B cell (primary cell): ENCODE measurements around the gene TSFM. TPM values are rescaled to one million over a fixed set of nuclear protein-coding genes. Genes with fewer than 3 reads are reported as not detected.

Experiments used
- ATAC-seq: fragments of 200-7000 bp; cut with Tn5 transposase; one replicate; pipeline ENCODE4 v1.10.0; 2021; ENCODE audit warnings: low read depth, mild to moderate bottlenecking, moderate number of reproducible peaks, moderate library complexity
- CTCF ChIA-PET: fragments of 350-600 bp; sonication (Branson Sonifier 250); formaldehyde crosslinking; loops from one replicate; lab custom pipeline; 2021; ENCODE audit warnings: antibody characterized with exemption, inconsistent platforms; lab: Charles Lee
- POLR2A ChIA-PET: fragments of 350-600 bp; sonication (Branson Sonifier 250); formaldehyde crosslinking; loops from one replicate; lab custom pipeline; 2021; ENCODE audit warnings: antibody characterized with exemption; lab: Charles Lee
- DNase-seq: peaks from one replicate; pipeline ENCODE4 v3.0.0; 2013
- H2AFZ ChIP-seq: 2 replicates; pipeline ENCODE4 v1.6.1; 2012; ENCODE audit warnings: mild to moderate bottlenecking, low read depth, low read length; ENCODE audit not compliant: insufficient read depth, poor library complexity, severe bottlenecking
- H3K27ac ChIP-seq, 2 donors: 1 replicate in 1 of 2; 2 replicates in 1 of 2; pipeline ENCODE4 v1.5.1; 2012 to 2013; ENCODE audit warnings: low read length in 2 of 2, mild to moderate bottlenecking in 2 of 2, moderate library complexity in 1 of 2
- H3K27me3 ChIP-seq, 4 experiments: fragments of 200-600 bp in 1 of 4; sonication (generic) in 1 of 4; replicated peaks in 1 of 4; 1 replicate in 2 of 4; 2 replicates in 2 of 4; pipeline versions ENCODE4 v1.6.1 to v1.7.0; 2013 to 2016; ENCODE audit warnings: low read length in 3 of 4, mild to moderate bottlenecking in 2 of 4, mixed read lengths in 1 of 4, moderate library complexity in 1 of 4; ENCODE audit not compliant: insufficient read depth in 4 of 4, control insufficient read depth in 3 of 4; ENCODE audit errors: control extremely low read depth in 1 of 4
- H3K36me3 ChIP-seq, 2 experiments: replicated peaks in 1 of 2; 1 replicate in 1 of 2; 2 replicates in 1 of 2; pipeline versions ENCODE4 v1.6.1 to v1.7.1; 2013; ENCODE audit warnings: low read length in 1 of 2; ENCODE audit not compliant: insufficient read depth in 2 of 2, control insufficient read depth in 1 of 2; ENCODE audit errors: control extremely low read depth in 1 of 2, extremely low read depth in 1 of 2
- H3K4me1 ChIP-seq, 2 donors: fragments of 200-600 bp in 1 of 2; sonication (generic) in 1 of 2; 1 replicate in 1 of 2; 2 replicates in 1 of 2; pipeline versions ENCODE4 v1.5.1 to v1.6.1; 2013 to 2017; ENCODE audit warnings: low read length in 2 of 2; ENCODE audit not compliant: control insufficient read depth in 2 of 2, insufficient read depth in 2 of 2
- H3K4me2 ChIP-seq: replicated peaks from 2 replicates; pipeline ENCODE3; 2012; ENCODE audit warnings: mild to moderate bottlenecking, low read depth, low read length; ENCODE audit not compliant: poor library complexity, severe bottlenecking
- H3K4me3 ChIP-seq, 5 experiments: fragments of 200-600 bp in 1 of 5; sonication (generic) in 1 of 5; 1 replicate in 3 of 5; 2 replicates in 2 of 5; pipeline versions ENCODE4 v1.5.1 to v1.7.0; 2011 to 2016; ENCODE audit warnings: low read length in 4 of 5, mild to moderate bottlenecking in 4 of 5, low read depth in 2 of 5, control low read depth in 1 of 5, moderate library complexity in 1 of 5; ENCODE audit not compliant: insufficient read depth in 1 of 5; ENCODE audit errors: control extremely low read depth in 1 of 5, extremely low read depth in 1 of 5
- H3K79me2 ChIP-seq: fragments of 200-600 bp; sonication (generic); one replicate; pipeline ENCODE4 v1.6.0; 2016; ENCODE audit warnings: low read length; ENCODE audit not compliant: control insufficient read depth, insufficient read depth
- H3K9ac ChIP-seq: fragments of 200-600 bp; sonication (generic); 2 replicates; pipeline ENCODE4 v1.6.1; 2017; ENCODE audit warnings: mild to moderate bottlenecking, low read length, moderate library complexity
- H3K9me3 ChIP-seq, 3 donors: one replicate each; pipeline versions ENCODE4 v1.6.1 to v1.7.1; 2013; ENCODE audit warnings: low read length in 2 of 3; ENCODE audit not compliant: control insufficient read depth in 2 of 3, insufficient read depth in 1 of 3; ENCODE audit errors: control extremely low read depth in 1 of 3
- H4K20me1 ChIP-seq: 2 replicates; pipeline ENCODE4 v1.6.0; 2012; ENCODE audit warnings: mild to moderate bottlenecking, low read length; ENCODE audit not compliant: insufficient read depth, control insufficient read depth, poor library complexity, severe bottlenecking
- H3K27ac Mint-ChIP-seq: one replicate; pipeline ENCODE4 v1.8.0; 2021; ENCODE audit warnings: mixed read lengths
- H3K27me3 Mint-ChIP-seq: one replicate; pipeline ENCODE4 v1.8.0; 2021; ENCODE audit warnings: mixed read lengths
- H3K4me1 Mint-ChIP-seq: one replicate; pipeline ENCODE4 v1.8.0; 2021; ENCODE audit warnings: mixed read lengths
- H3K4me3 Mint-ChIP-seq: one replicate; pipeline ENCODE4 v1.8.0; 2021; ENCODE audit warnings: mixed read lengths
- H3K9me3 Mint-ChIP-seq: one replicate; pipeline ENCODE4 v1.8.0; 2022; ENCODE audit warnings: mixed read lengths; ENCODE audit not compliant: insufficient read depth
- EZH2 ChIP-seq: IDR thresholded peaks from 2 replicates; pipeline ENCODE4 v1.6.1; 2012; ENCODE audit warnings: borderline replicate concordance, low read depth, mild to moderate bottlenecking, moderate library complexity, low read length; ENCODE audit not compliant: insufficient read depth, poor library complexity, severe bottlenecking
- WGBS: methylation state at CpG from one replicate; pipeline ENCODE4 v1.1.5; 2013; ENCODE audit warnings: missing lambda C conversion rate; ENCODE audit not compliant: insufficient coverage; 5-methylcytosine and 5-hydroxymethylcytosine counted together
- intact Hi-C: fragments of 100-400 bp; cut with micrococcal nuclease; formaldehyde crosslinking; loops from one replicate; pipeline ENCODE4 v1.10.0; 2022
- polyA plus RNA-seq: library from polyadenylated mRNA; depleted of rRNA; stranded (reverse); fragments of >200 nt; gene quantifications from 2 replicates; pipeline ENCODE4 v1.2.3, GENCODE V29; 2012
- total RNA-seq, 2 donors: library from RNA; stranded (reverse); fragments of 120-200 nt in 1 of 2; gene quantifications; 1 replicate in 1 of 2; 2 replicates in 1 of 2; pipeline versions ENCODE4 v1.2.3 to v1.2.4, GENCODE V29; 2013 to 2022
- TF ChIP-seq, protein P1 (sequence below): fragments of 200-600 bp; IDR thresholded peaks from one replicate; pipeline ENCODE4 v1.8.0; 2022; ENCODE audit warnings: antibody characterized with exemption, mild to moderate bottlenecking

The TSFM gene
- total and polyA plus RNA-seq, 2 donors (not counting 1 experiment from before 2014, with no cell fraction given), result 5.6 to 20.9 TPM

- Histone ChIP-seq H3K9me3 (no peaks in the 10 kb centered on the region), H3K27me3 (no peaks in the 10 kb centered on the region), H3K4me1 (no peaks in the 10 kb centered on the region), H4K20me1 (no peaks in the 10 kb centered on the region), H3K4me2 (no peak overlapping the region), H3K27ac (no peak overlapping the region), H3K9ac (no peak overlapping the region), H3K79me2 (no peaks in the 10 kb centered on the region), H3K36me3 (peaks cover 0 to 29% of the 10 kb centered on the region in 2 experiments), H2AFZ (no peak overlapping the region), H3K4me3 (no peak overlapping the region)
- POLR2A ChIA-PET, result no interaction called here
- no peak overlapping the region for H3K27ac Mint-ChIP-seq
- CTCF ChIA-PET, result interaction anchor here (0.7 to 9.6 kb wide), 19 partner anchors 9 to 106 kb away, joined by 3 to 121 read pairs (median 5); partner anchors contain the start of genes AVIL and TSFM
- no peaks in the 10 kb centered on the region for H3K4me1 Mint-ChIP-seq
- DNase-seq, result peak; percentile 45
- 89% methylated on average over 4 of the region's 9 CpGs for WGBS
- H3K27me3 Mint-ChIP-seq, result no peaks in the 10 kb centered on the region
- intact Hi-C loops, result loop anchor here (1.0 kb wide), 1 partner anchor 102 kb away; no protein-coding TSS in a partner anchor
- peak; percentile 39 for ATAC-seq
- TF ChIP-seq EZH2, result no peak
- TF ChIP-seq, protein P1, sequence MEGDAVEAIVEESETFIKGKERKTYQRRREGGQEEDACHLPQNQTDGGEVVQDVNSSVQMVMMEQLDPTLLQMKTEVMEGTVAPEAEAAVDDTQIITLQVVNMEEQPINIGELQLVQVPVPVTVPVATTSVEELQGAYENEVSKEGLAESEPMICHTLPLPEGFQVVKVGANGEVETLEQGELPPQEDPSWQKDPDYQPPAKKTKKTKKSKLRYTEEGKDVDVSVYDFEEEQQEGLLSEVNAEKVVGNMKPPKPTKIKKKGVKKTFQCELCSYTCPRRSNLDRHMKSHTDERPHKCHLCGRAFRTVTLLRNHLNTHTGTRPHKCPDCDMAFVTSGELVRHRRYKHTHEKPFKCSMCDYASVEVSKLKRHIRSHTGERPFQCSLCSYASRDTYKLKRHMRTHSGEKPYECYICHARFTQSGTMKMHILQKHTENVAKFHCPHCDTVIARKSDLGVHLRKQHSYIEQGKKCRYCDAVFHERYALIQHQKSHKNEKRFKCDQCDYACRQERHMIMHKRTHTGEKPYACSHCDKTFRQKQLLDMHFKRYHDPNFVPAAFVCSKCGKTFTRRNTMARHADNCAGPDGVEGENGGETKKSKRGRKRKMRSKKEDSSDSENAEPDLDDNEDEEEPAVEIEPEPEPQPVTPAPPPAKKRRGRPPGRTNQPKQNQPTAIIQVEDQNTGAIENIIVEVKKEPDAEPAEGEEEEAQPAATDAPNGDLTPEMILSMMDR, result peak; percentile 78
- H3K9me3 Mint-ChIP-seq, result no peaks in the 10 kb centered on the region
- H3K4me3 Mint-ChIP-seq, result no peak overlapping the region
Observed at GRCh38 chr12:57803319-57803893, 20.8 kb downstream of the TSFM start.

DNA sequence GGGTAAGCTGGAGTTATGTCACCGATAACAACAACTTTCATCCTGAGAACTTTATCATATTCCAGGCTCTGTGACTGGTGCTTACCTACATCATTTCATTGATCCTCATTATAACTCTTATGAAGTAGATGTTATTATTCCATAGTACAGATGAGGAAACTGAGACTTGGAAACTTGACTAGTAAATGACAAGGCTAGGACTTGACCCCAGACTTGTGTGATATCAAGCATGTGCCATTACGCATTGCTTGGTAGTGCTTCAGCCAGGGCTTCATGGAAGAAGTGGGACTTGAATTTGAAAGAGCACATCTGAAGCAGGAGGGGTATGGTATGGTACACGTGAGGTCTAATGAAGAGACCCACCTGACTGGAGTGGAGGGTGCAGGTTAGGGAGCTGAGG lies 24.1 kb downstream of the TSFM start:
- H3K4me1 ChIP-seq, result no peaks in the 10 kb centered on the region
- CTCF ChIA-PET, result interaction anchor here (0.9 to 9.6 kb wide), 4 partner anchors 12 to 97 kb away, joined by 3 to 121 read pairs (median 4); partner anchors contain the start of gene AVIL
- 100% methylated on average over 2 of the region's 3 CpGs for WGBS

More for the DNA sequence above, 24.1 kb downstream of the TSFM start:
- intact Hi-C loops, result no loop called here
- no peaks in the 10 kb centered on the region for H3K27me3 ChIP-seq
- H4K20me1 ChIP-seq, result no peaks in the 10 kb centered on the region
- H3K9me3 ChIP-seq, result no peaks in the 10 kb centered on the region
- no peak overlapping the region for H3K4me3 ChIP-seq
- Mint-ChIP-seq H3K4me1 (no peaks in the 10 kb centered on the region), H3K9me3 (no peaks in the 10 kb centered on the region), H3K27ac (no peak overlapping the region), H3K4me3 (no peak overlapping the region), H3K27me3 (no peaks in the 10 kb centered on the region)
- H3K4me2 ChIP-seq, result no peak overlapping the region
- POLR2A ChIA-PET, result no interaction called here
- no peaks in the 10 kb centered on the region for H3K79me2 ChIP-seq
- ATAC-seq (no peak), DNase-seq (no peak)
- TF ChIP-seq EZH2, result no peak
- TF ChIP-seq, protein P1, result no peak
- no peak overlapping the region for H3K27ac ChIP-seq
- no peak overlapping the region for H3K9ac ChIP-seq
- peaks cover 0 to 25% of the 10 kb centered on the region in 2 experiments for H3K36me3 ChIP-seq
- H2AFZ ChIP-seq, result no peak overlapping the region
